Measurements from ENCODE around the gene CD68.
A peak's percentile ranks its signal among the peaks of the same experiment; 100 is the strongest.

CD68 gene

DNA sequence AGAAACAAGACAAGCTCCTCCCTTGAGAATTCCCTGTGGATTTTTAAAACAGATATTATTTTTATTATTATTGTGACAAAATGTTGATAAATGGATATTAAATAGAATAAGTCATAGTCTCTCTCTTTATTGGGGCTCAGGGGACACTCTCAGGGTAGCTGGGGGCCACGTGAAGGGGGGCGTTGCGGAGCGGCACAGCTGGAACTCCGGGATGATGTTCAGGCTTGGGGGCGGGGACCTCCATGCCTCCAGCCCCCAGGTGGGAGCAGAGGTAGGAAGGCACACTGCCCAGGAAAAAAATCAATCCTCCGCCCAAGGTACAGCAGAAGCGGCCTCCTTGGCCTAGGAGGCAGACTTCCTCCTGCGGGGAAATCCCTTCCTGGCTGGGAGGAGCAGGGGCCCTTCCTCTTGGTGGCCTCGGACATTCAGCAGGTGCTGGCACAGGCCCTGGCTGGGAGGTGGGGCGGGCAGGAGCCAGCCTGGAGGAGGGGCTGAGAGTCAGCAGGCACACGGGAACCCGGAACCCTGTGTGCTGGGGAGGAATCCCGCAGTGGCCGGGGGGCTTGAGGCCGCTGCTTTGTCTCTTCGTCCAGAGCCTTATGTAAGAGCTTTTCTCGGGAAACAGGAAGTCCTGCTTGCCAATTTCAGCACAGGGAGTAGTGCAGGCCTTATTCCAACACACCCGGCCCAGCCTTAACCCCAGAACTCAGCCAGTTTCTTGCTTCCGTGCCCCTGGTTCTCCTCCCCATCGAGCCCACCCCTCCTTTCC lies 21.5 kb upstream of the CD68 start:
- H3K4me3 ChIP-seq: peak overlapping the region; percentile 52 to 98 (median 86)
- H3K27ac ChIP-seq: peak overlapping the region; percentile 85 to 99 (median 97)
- peak overlapping the region; percentile 90 to 100 (median 96) for H3K4me2 ChIP-seq

DNA sequence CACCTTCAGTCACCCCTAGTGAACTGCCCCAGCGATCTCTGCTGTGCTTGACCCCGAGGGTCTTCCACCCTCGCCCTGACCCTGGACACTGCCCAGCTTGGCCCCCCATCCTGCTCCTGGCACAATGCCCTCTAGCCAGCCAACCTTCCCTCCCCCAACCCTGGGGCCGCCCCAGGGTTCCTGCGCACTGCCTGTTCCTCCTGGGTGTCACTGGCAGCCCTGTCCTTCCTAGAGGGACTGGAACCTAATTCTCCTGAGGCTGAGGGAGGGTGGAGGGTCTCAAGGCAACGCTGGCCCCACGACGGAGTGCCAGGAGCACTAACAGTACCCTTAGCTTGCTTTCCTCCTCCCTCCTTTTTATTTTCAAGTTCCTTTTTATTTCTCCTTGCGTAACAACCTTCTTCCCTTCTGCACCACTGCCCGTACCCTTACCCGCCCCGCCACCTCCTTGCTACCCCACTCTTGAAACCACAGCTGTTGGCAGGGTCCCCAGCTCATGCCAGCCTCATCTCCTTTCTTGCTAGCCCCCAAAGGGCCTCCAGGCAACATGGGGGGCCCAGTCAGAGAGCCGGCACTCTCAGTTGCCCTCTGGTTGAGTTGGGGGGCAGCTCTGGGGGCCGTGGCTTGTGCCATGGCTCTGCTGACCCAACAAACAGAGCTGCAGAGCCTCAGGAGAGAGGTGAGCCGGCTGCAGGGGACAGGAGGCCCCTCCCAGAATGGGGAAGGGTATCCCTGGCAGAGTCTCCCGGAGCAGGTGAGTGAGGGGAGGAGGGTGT lies 20.7 kb upstream of the CD68 start, which contains the start of gene TNFSF13:
Gene TNFSF13 (plus strand): TSS at position 207 of the 776 bp plus-strand sequence. CDS start 290 bp downstream, at position 497.
- H4K20me1 ChIP-seq: peaks cover 0 to 18% (median 5%) of the 10 kb centered on the region in 11 experiments; a peak in 10 of 22 replicates
- peak within 1 kb of the TSS; percentile 90 to 100 (median 96) for H3K4me2 ChIP-seq
- peak in 10 of 11 experiments; percentile 28 to 86 (median 82); a peak in 17 of 22 replicates for TF ChIP-seq Cebpa-rat (IDR thresholded peaks at IDR 0.05)
- peaks cover 5 to 36% (median 15%) of the 10 kb centered on the region in 11 experiments; a peak in 20 of 22 replicates for H3K36me3 ChIP-seq
- H3K4me1 ChIP-seq: peaks cover 58 to 85% (median 68%) of the 10 kb centered on the region in 10 experiments
- H3K27ac ChIP-seq: peak within 1 kb of the TSS; percentile 85 to 99 (median 97)
- H3K4me3 ChIP-seq: peak within 1 kb of the TSS; percentile 52 to 98 (median 86)
- peak within 1 kb of the TSS; percentile 88 to 98 (median 94) for H3K9ac ChIP-seq
- H3K9me3 ChIP-seq (replicated peaks in 1 of 11): no peaks in the 10 kb centered on the region
- H3K27me3 ChIP-seq: no peaks in the 10 kb centered on the region

More for the DNA sequence above, 21.5 kb upstream of the CD68 start:
- Histone ChIP-seq H3K36me3 (peaks cover 0 to 28% (median 8%) of the 10 kb centered on the region in 11 experiments; a peak in 14 of 22 replicates), H3K9ac (peak overlapping the region; percentile 88 to 98 (median 94)), H3K27me3 (no peaks in the 10 kb centered on the region), H3K4me1 (peaks cover 59 to 85% (median 69%) of the 10 kb centered on the region in 10 experiments), H4K20me1 (peaks cover 0 to 10% (median 4%) of the 10 kb centered on the region in 11 experiments; a peak in 7 of 22 replicates), H3K9me3 (replicated peaks in 1 of 11) (no peaks in the 10 kb centered on the region)
- no peak for TF ChIP-seq Cebpa-rat (IDR thresholded peaks at IDR 0.05)

DNA sequence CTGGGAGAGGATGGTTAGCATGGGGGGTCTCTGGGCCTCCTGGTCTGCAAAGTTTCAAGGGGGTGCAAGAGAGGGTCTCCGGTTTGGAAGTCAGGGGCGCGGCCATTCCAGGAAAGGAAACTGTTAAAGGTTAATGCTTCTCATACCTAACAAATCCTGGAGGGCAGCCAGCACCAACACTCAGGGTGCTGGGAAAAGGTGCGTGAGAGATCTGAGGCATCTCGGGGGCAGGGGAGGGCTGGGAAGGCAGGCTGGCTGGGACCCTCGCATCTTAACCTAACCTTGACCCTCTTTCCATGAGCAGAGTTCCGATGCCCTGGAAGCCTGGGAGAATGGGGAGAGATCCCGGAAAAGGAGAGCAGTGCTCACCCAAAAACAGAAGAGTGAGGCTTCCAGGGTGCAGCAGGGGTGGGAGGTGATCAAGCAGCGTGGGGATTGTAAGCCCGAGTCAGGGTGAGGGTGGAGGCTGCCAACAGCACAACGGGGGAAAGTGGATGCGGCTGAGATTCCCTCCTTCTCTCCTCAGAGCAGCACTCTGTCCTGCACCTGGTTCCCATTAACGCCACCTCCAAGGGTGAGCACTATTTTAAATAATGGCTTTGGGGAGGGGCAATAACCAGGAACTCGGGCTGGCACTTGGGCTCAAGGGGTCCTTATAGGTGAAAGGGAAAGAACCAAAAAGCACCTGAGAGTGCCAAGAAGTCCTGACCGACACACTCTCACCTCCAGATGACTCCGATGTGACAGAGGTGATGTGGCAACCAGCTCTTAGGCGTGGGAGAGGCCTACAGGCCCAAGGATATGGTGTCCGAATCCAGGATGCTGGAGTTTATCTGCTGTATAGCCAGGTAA lies 19.9 kb upstream of the CD68 start:
- Histone ChIP-seq H3K4me2 (peak overlapping the region; percentile 90 to 100 (median 96)), H3K9ac (peak overlapping the region; percentile 88 to 98 (median 94)), H3K27ac (peak overlapping the region; percentile 85 to 99 (median 97)), H3K36me3 (peaks cover 14 to 44% (median 23%) of the 10 kb centered on the region in 11 experiments), H3K4me3 (peak overlapping the region; percentile 52 to 98 (median 86)), H3K4me1 (peaks cover 53 to 85% (median 69%) of the 10 kb centered on the region in 10 experiments), H3K9me3 (replicated peaks in 1 of 11) (no peaks in the 10 kb centered on the region), H4K20me1 (peaks cover 3 to 26% (median 8%) of the 10 kb centered on the region in 11 experiments; a peak in 16 of 22 replicates), H3K27me3 (no peaks in the 10 kb centered on the region)
- no peak for TF ChIP-seq Cebpa-rat (IDR thresholded peaks at IDR 0.05)

DNA sequence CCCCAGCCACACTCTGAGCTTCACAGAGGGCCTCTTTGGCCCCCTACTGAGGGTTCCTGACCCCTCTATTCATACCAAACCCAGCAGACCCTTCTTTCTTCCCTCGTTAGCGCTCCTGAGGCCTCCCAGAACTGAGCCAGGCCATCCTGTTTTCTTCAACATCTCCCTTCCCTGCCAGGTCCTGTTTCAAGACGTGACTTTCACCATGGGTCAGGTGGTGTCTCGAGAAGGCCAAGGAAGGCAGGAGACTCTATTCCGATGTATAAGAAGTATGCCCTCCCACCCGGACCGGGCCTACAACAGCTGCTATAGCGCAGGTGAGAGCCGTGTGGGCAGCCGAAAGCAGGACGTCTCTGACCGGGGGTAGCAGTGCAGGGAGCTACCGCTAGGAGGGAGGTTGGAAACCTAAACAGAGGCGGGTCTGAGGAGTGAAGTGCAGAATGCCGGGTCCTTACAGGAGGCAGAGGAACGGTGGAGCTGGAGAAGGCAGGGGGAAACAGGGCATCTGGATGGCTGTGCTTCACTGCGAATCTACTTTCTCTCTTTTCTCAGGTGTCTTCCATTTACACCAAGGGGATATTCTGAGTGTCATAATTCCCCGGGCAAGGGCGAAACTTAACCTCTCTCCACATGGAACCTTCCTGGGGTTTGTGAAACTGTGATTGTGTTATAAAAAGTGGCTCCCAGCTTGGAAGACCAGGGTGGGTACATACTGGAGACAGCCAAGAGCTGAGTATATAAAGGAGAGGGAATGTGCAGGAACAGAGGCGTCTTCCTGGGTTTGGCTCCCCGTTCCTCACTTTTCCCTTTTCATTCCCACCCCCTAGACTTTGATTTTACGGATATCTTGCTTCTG lies 19.0 kb upstream of the CD68 start:
- TF ChIP-seq Cebpa-rat (IDR thresholded peaks at IDR 0.05): no peak
- Histone ChIP-seq H3K27me3 (no peaks in the 10 kb centered on the region), H3K9me3 (replicated peaks in 1 of 11) (no peaks in the 10 kb centered on the region), H3K9ac (peak overlapping the region; percentile 88 to 98 (median 94)), H3K4me3 (peak overlapping the region; percentile 81 to 98 (median 88)), H4K20me1 (peaks cover 4 to 34% (median 13%) of the 10 kb centered on the region in 11 experiments; a peak in 17 of 22 replicates), H3K4me2 (peak overlapping the region; percentile 90 to 100 (median 96)), H3K4me1 (peaks cover 53 to 77% (median 66%) of the 10 kb centered on the region in 10 experiments), H3K27ac (peak overlapping the region; percentile 85 to 99 (median 97); a peak in 21 of 22 replicates), H3K36me3 (peaks cover 22 to 53% (median 32%) of the 10 kb centered on the region in 11 experiments)

DNA sequence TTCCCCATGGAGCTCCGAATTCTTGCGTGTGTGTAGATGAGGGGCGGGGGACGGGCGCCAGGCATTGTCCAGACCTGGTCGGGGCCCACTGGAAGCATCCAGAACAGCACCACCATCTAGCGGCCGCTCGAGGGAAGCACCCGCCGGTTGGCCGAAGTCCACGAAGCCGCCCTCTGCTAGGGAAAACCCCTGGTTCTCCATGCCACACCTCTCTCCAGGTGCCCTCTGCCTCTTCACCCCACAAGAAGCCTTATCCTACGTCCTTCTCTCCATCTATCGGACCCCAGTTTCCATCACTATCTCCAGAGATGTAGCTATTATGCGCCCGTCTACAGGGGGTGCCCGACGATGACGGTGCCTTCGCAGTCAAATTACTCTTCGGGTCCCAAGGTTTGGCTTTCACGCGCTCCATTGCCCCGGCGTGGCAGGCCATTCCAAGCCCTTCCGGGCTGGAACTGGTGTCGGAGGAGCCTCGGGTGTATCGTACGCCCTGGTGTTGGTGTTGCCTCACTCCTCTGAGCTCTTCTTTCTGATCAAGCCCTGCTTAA lies 18.3 kb upstream of the CD68 start:
- Histone ChIP-seq H3K4me2 (peak overlapping the region; percentile 90 to 100 (median 96)), H3K9me3 (replicated peaks in 1 of 11) (no peaks in the 10 kb centered on the region), H3K4me1 (peaks cover 51 to 70% (median 61%) of the 10 kb centered on the region in 10 experiments), H3K9ac (peak overlapping the region; percentile 88 to 98 (median 94)), H3K4me3 (peak overlapping the region; percentile 81 to 98 (median 88)), H4K20me1 (peaks cover 4 to 41% (median 13%) of the 10 kb centered on the region in 11 experiments; a peak in 17 of 22 replicates), H3K27me3 (no peaks in the 10 kb centered on the region), H3K27ac (peak overlapping the region; percentile 76 to 99 (median 97); a peak in 21 of 22 replicates), H3K36me3 (peaks cover 29 to 60% (median 39%) of the 10 kb centered on the region in 11 experiments)
- no peak for TF ChIP-seq Cebpa-rat (IDR thresholded peaks at IDR 0.05)

DNA sequence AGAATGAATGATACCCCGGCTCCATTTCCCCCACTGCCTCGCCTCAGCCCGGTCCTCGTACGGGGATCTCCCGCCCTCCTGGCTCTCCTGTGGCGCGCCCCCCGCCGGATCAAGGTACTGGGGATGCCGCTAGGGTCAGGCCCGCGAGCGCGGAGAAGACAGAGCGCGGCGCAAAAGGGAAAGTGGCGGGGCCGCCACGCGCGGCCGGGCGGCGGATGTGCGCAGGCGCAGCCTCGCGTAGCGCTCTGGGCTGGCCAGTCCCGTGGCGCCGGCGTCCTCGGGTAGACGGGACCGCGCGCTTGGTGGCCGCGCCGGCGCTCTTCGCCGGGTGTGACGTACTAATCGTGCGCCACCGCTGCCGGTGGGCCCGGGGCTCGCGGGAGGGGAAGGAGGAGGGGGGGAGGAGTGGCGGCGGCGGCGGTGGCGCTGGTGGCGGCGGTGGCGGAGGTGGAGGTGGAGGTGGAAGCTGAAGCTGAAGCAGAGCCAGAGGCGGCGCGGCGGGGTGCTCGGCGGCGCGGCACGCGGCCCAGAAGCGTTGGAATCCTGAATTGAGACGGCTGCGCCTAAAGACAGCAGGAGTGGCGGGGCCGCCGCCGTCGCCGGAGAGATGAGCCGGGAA lies 17.7 kb upstream of the CD68 start, which contains the start of gene SENP3:
Gene SENP3 (plus strand): TSS at position 331 of the 619 bp plus-strand sequence. CDS start 1,158 bp downstream, outside the sequence.
- Histone ChIP-seq H3K9me3 (replicated peaks in 1 of 11) (no peaks in the 10 kb centered on the region), H3K4me2 (peak within 1 kb of the TSS; percentile 91 to 100 (median 97)), H3K27ac (peak within 1 kb of the TSS; percentile 83 to 99 (median 97)), H3K9ac (peak within 1 kb of the TSS; percentile 88 to 98 (median 94)), H3K27me3 (no peaks in the 10 kb centered on the region), H4K20me1 (peaks cover 4 to 47% (median 13%) of the 10 kb centered on the region in 11 experiments; a peak in 17 of 22 replicates), H3K36me3 (peaks cover 35 to 66% (median 45%) of the 10 kb centered on the region in 11 experiments), H3K4me3 (peak within 1 kb of the TSS; percentile 81 to 98 (median 88)), H3K4me1 (peaks cover 45 to 64% (median 55%) of the 10 kb centered on the region in 10 experiments)
- no peak for TF ChIP-seq Cebpa-rat (IDR thresholded peaks at IDR 0.05)
